OCI-LY1 (cell line): ENCODE data around the gene MBTD1.

Experiments
- H2AFZ ChIP-seq: fragments of 200-600 bp; sonication (generic), shearing (Covaris generic); 2 replicates; pipeline ENCODE4 v1.6.0; 2014; ENCODE audit warnings: antibody characterized with exemption, mild to moderate bottlenecking, low read length
- H3F3A ChIP-seq: fragments of 200-600 bp; sonication (generic), shearing (Covaris generic); 2 replicates; pipeline ENCODE4 v1.6.0; 2014; ENCODE audit warnings: mild to moderate bottlenecking, antibody characterized with exemption, low read length, moderate library complexity; ENCODE audit not compliant: insufficient read depth
- H3K27ac ChIP-seq: fragments of 200-600 bp; sonication (generic); 2 replicates; pipeline ENCODE4 v1.5.1; 2014; ENCODE audit warnings: low read length, mixed run types, mild to moderate bottlenecking, low read depth; ENCODE audit not compliant: poor library complexity, severe bottlenecking
- H3K27me3 ChIP-seq: fragments of 200-600 bp; sonication (generic); 2 replicates; pipeline ENCODE4 v1.6.0; 2014; ENCODE audit warnings: antibody characterized with exemption, mild to moderate bottlenecking, low read length, moderate library complexity; ENCODE audit not compliant: insufficient read depth
- H3K36me3 ChIP-seq: fragments of 200-600 bp; sonication (generic); 2 replicates; pipeline ENCODE4 v1.6.1; 2014; ENCODE audit warnings: mild to moderate bottlenecking, antibody characterized with exemption, low read length, moderate library complexity, mixed read lengths; ENCODE audit not compliant: insufficient read depth
- H3K4me1 ChIP-seq: fragments of 200-600 bp; sonication (generic); 2 replicates; pipeline ENCODE4 v1.5.1; 2014; ENCODE audit warnings: mild to moderate bottlenecking, low read length, moderate library complexity; ENCODE audit not compliant: insufficient read depth, severe bottlenecking
- H3K4me2 ChIP-seq: fragments of 200-600 bp; sonication (generic), shearing (Covaris generic); 2 replicates; pipeline ENCODE4 v1.6.1; 2014; ENCODE audit warnings: low read length
- H3K4me3 ChIP-seq: fragments of 200-600 bp; sonication (generic); 2 replicates; pipeline ENCODE4 v1.5.1; 2014; ENCODE audit warnings: low read length, low read depth, mild to moderate bottlenecking, mixed read lengths; ENCODE audit not compliant: poor library complexity, severe bottlenecking
- H3K79me2 ChIP-seq: fragments of 200-600 bp; shearing (Covaris generic); 2 replicates; pipeline ENCODE4 v1.6.1; 2016; ENCODE audit warnings: mixed run types, low read length, mixed read lengths; ENCODE audit not compliant: insufficient read depth
- H3K9ac ChIP-seq: fragments of 200-600 bp; sonication (generic), shearing (Covaris generic); 2 replicates; pipeline ENCODE4 v1.6.1; 2014; ENCODE audit warnings: mild to moderate bottlenecking, low read length, mixed read lengths
- H3K9me2 ChIP-seq: fragments of 200-600 bp; sonication (generic), shearing (Covaris generic); 2 replicates; pipeline ENCODE4 v1.6.1; 2014; ENCODE audit warnings: low read depth, mild to moderate bottlenecking, low read length, mixed read lengths
- H3K9me3 ChIP-seq: fragments of 200-600 bp; shearing (Covaris generic); 2 replicates; pipeline ENCODE4 v1.6.1; 2014; ENCODE audit warnings: low read length, mixed read lengths
- H4K20me1 ChIP-seq: fragments of 200-600 bp; sonication (generic), shearing (Covaris generic); 2 replicates; pipeline ENCODE4 v1.6.0; 2016; ENCODE audit warnings: mild to moderate bottlenecking, low read length; ENCODE audit not compliant: insufficient read depth
- CTCF ChIP-seq: fragments of 200-600 bp; sonication (generic), shearing (Covaris generic); IDR thresholded peaks from 2 replicates; pipeline ENCODE4 v1.5.1; 2017; ENCODE audit warnings: mild to moderate bottlenecking, antibody characterized with exemption, low read length, moderate library complexity, mixed read lengths
- EZH2 ChIP-seq: fragments of 200-600 bp; sonication (generic), shearing (Covaris generic); IDR thresholded peaks from 2 replicates; pipeline ENCODE4 v1.8.0; 2017; ENCODE audit warnings: borderline replicate concordance, mixed run types, mild to moderate bottlenecking, antibody characterized with exemption, low read length, moderate library complexity, mixed read lengths

Gene MBTD1

GRCh38 chr17:51165680-51166197 is 94.1 kb downstream of the MBTD1 start:
- peaks cover 23% of the 10 kb centered on the region for H3K4me1 ChIP-seq
- TF ChIP-seq EZH2, result no peak
- no peak for TF ChIP-seq CTCF
- H3K4me3 ChIP-seq, result peak overlapping the region; percentile 97
- H3K4me2 ChIP-seq, result peak overlapping the region; percentile 83
- H3K9me2 ChIP-seq, result no peaks in the 10 kb centered on the region
- H3K79me2 ChIP-seq, result no peaks in the 10 kb centered on the region
- no peaks in the 10 kb centered on the region for H3K9me3 ChIP-seq
- peaks cover 66% of the 10 kb centered on the region for H3K36me3 ChIP-seq
- peak overlapping the region; percentile 99 for H3K9ac ChIP-seq
- H3F3A ChIP-seq, result no peaks in the 10 kb centered on the region
- no peaks in the 10 kb centered on the region for H4K20me1 ChIP-seq
- peak overlapping the region; percentile 55 for H3K27ac ChIP-seq
- H3K27me3 ChIP-seq, result no peaks in the 10 kb centered on the region
- no peak overlapping the region for H2AFZ ChIP-seq

DNA sequence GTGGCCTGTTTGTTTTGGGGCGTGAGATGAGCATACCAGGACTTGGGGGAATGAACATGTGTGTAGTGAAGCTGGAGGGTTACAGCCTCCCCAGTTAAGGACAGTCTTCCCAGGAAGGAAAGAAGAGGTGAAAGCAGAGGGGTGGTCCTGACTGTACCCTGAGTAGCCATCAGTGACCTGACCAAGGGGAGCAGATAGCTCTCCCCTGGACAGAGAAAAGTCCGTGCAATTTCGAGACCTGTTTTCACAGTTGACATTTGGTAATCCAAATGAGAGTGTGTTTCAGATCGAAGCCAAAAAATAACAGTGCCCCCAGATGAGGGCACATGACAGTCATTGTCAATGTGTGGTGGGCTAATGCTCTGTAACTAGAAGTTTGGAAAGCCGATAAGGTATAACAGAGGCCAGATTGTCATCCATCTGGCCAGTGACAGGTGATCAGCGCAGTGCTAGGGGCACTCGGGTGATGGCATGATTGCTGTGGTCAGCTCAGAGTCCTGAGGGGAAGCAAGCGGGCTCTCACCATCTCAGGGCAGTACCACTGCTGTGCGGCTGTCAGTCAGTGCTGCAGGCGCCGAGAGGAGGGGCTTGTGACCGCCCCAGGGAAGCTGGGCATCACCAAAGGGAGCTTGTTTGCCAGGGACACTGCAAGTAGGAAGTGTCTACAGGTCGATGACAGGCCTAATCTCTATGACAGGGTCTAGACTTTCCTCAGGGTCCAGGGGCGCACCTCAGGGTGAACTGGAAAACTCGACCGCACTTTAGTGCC is 94.8 kb downstream of the MBTD1 start:
- Histone ChIP-seq H3K9ac (peak overlapping the region; percentile 99), H3K4me3 (peak overlapping the region; percentile 97), H3K9me3 (no peaks in the 10 kb centered on the region), H2AFZ (no peak overlapping the region), H3F3A (no peaks in the 10 kb centered on the region), H4K20me1 (no peaks in the 10 kb centered on the region), H3K36me3 (peaks cover 66% of the 10 kb centered on the region), H3K4me1 (peaks cover 23% of the 10 kb centered on the region), H3K27me3 (no peaks in the 10 kb centered on the region), H3K79me2 (no peaks in the 10 kb centered on the region), H3K4me2 (peak overlapping the region; percentile 83), H3K27ac (peak overlapping the region; percentile 55), H3K9me2 (no peaks in the 10 kb centered on the region)
- TF ChIP-seq CTCF (no peak), EZH2 (no peak)

DNA sequence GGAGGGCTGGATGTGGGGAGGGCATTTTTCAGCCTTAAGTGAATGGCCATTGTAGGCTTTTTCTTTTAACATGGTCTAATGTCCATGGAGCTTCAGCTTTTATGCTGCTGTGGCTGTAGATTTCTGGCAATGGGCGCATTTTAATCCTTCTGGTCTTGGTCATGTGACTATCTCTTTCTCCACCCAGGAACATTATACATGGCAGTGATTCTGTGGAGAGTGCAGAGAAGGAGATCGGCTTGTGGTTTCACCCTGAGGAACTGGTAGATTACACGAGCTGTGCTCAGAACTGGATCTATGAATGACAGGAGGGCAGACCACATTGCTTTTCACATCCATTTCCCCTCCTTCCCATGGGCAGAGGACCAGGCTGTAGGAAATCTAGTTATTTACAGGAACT is 98.3 kb downstream of the MBTD1 start:
- H3K27me3 ChIP-seq, result no peaks in the 10 kb centered on the region
- H3K36me3 ChIP-seq, result peaks cover 73% of the 10 kb centered on the region

More for the DNA sequence above, 98.3 kb downstream of the MBTD1 start:
- TF ChIP-seq EZH2, result no peak
- TF ChIP-seq CTCF, result no peak
- H3K9me2 ChIP-seq, result no peaks in the 10 kb centered on the region
- no peak overlapping the region for H2AFZ ChIP-seq
- H3K9ac ChIP-seq, result no peak overlapping the region
- no peak overlapping the region for H3K27ac ChIP-seq
- peaks cover 11% of the 10 kb centered on the region for H3K4me1 ChIP-seq
- no peaks in the 10 kb centered on the region for H3K9me3 ChIP-seq
- no peak overlapping the region for H3K4me2 ChIP-seq
- peaks cover 11% of the 10 kb centered on the region for H3K79me2 ChIP-seq
- H3K4me3 ChIP-seq, result no peak overlapping the region
- no peaks in the 10 kb centered on the region for H4K20me1 ChIP-seq
- no peaks in the 10 kb centered on the region for H3F3A ChIP-seq
